Body of pancreas (tissue), 4 donors: ENCODE data around the gene TMEM168. TPM values are rescaled to one million over a fixed set of nuclear protein-coding genes. Genes with fewer than 3 reads are reported as not detected.

Source experiments
- ATAC-seq: fragments of 150-250 bp; one replicate; pipeline ENCODE4 v1.9.1; 2016
- DNase-seq, 4 donors: peaks; one replicate each; pipeline ENCODE4 v3.0.0-alpha.2; 2019
- H3K27ac ChIP-seq, 4 donors: fragments of 200-600 bp; sonication (generic); 1 replicate in 3 of 4; 2 replicates in 1 of 4; pipeline versions ENCODE4 v1.5.1 to v1.6.1; 2016 to 2019; ENCODE audit warnings: mild to moderate bottlenecking in 1 of 4, mixed read lengths in 1 of 4, moderate library complexity in 1 of 4
- H3K27me3 ChIP-seq, 2 donors: fragments of 200-600 bp; sonication (generic); one replicate each; pipeline ENCODE4 v1.6.0; 2016; ENCODE audit warnings: mild to moderate bottlenecking in 1 of 2
- H3K36me3 ChIP-seq, 2 donors: fragments of 200-600 bp; sonication (generic); replicated peaks in 1 of 2; 2 replicates each; pipeline ENCODE4 v1.5.1; 2016; ENCODE audit warnings: low read depth in 2 of 2; ENCODE audit not compliant: insufficient read depth in 1 of 2
- H3K4me1 ChIP-seq: fragments of 200-600 bp; sonication (generic); one replicate; pipeline ENCODE4 v1.6.0; 2016
- H3K4me3 ChIP-seq, 2 donors: fragments of 200-600 bp; sonication (generic); 1 replicate in 1 of 2; 2 replicates in 1 of 2; pipeline ENCODE4 v1.5.1; 2016 to 2019
- H3K9me3 ChIP-seq, 3 donors: fragments of 200-600 bp; sonication (generic); 1 replicate in 2 of 3; 2 replicates in 1 of 3; pipeline ENCODE4 v1.5.1; 2016
- CTCF ChIP-seq, 7 experiments: fragments of 450-650 bp in 4 of 7; fragments of 200-600 bp in 3 of 7; sonication (generic) in 3 of 7; IDR thresholded peaks; one replicate each; pipeline ENCODE4 v1.5.1; 2016 to 2019; ENCODE audit warnings: antibody characterized with exemption in 7 of 7
- POLR2A ChIP-seq, 3 donors: fragments of 450-650 bp; IDR thresholded peaks; one replicate each; pipeline ENCODE4 v1.6.1; 2016; ENCODE audit warnings: antibody characterized with exemption in 3 of 3, mild to moderate bottlenecking in 2 of 3
- WGBS, 2 donors: methylation state at CpG; one replicate each; pipeline ENCODE4 v1.1.5; 2017; 5-methylcytosine and 5-hydroxymethylcytosine counted together
- intact Hi-C: fragments of 100-400 bp; cut with DNase I; formaldehyde crosslinking; loops from one replicate; pipeline ENCODE4 v1.15.1; 2023
- total RNA-seq, 2 donors: library from RNA; depleted of rRNA; stranded (reverse); fragments of >200 nt; gene quantifications; one replicate each; pipeline ENCODE4 v1.1.0, GENCODE V29; 2016

Gene TMEM168
- total RNA-seq, 2 donors from 2014 or later: 13.7 to 15.8 TPM

DNA sequence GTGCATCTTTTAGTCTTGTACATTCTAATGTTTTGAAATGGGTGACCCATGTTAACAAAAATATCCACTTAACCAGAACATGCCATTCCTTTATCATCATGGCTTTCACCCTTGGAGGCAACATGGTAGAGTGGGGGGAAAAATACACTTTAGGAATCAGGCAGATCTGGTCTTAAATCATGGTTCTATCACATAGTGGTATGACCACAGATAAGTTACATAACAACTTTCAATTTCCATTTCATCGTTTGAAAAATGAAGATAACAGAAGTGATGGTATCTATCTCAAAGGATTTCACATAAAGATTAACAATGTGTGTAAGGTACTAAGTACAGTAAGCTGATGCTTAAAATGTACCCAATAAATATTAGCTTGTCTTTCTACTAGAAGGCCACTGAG is 19.0 kb downstream of the TMEM168 start:
- Histone ChIP-seq H3K27ac (no peak overlapping the region), H3K4me3 (no peak overlapping the region), H3K36me3 (peaks cover 0 to 7% of the 10 kb centered on the region in 2 donors), H3K9me3 (no peaks in the 10 kb centered on the region), H3K27me3 (no peaks in the 10 kb centered on the region), H3K4me1 (peaks cover 5% of the 10 kb centered on the region)
- ATAC-seq (no peak), DNase-seq (no peak)
- 33 to 39% methylated on average over 1 of the region's 1 CpG for WGBS, 2 donors
- no peak for TF ChIP-seq CTCF (IDR thresholded peaks at IDR 0.05)
- intact Hi-C loops: no loop called here

DNA sequence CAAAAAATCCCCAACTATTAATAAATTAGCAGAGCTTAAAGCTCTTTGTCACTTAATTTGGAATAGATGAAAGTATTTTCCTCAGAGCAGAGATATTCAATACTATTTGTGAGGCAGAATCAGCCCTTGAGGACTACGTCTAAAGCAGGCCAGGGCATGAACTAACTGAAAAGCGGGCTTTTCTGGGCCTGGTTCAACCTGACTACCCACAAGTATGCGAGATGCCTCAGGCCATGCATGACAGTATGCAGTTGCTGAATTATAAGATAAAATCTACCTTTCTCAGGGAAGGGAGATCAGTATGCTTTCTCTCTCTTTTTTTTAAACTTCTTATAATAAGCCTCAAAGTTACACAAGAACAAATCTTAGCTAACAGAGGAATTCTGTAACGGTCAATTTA is 20.1 kb downstream of the TMEM168 start:
- H3K9me3 ChIP-seq: no peaks in the 10 kb centered on the region
- intact Hi-C loops: no loop called here
- ATAC-seq (no peak), DNase-seq (no peak)
- H3K4me3 ChIP-seq: no peak overlapping the region
- WGBS, 2 donors: 92 to 94% methylated on average over 4 of the region's 4 CpGs
- TF ChIP-seq POLR2A (IDR thresholded peaks at IDR 0.05) (no peak), CTCF (IDR thresholded peaks at IDR 0.05) (no peak)
- H3K36me3 ChIP-seq: peaks cover 0 to 7% of the 10 kb centered on the region in 2 donors
- H3K4me1 ChIP-seq: peaks cover 5% of the 10 kb centered on the region
- H3K27ac ChIP-seq: no peak overlapping the region
- no peaks in the 10 kb centered on the region for H3K27me3 ChIP-seq

- DNase-seq: no peak
- 75 to 100% methylated on average over 1 of the region's 1 CpG for WGBS, 2 donors
- Histone ChIP-seq H3K27ac (no peak overlapping the region), H3K27me3 (no peaks in the 10 kb centered on the region), H3K9me3 (no peaks in the 10 kb centered on the region), H3K4me1 (no peaks in the 10 kb centered on the region), H3K4me3 (no peak overlapping the region), H3K36me3 (peaks cover 0 to 7% of the 10 kb centered on the region in 2 donors)
- intact Hi-C loops: no loop called here
- TF ChIP-seq POLR2A (IDR thresholded peaks at IDR 0.05): no peak
- TF ChIP-seq CTCF (IDR thresholded peaks at IDR 0.05): no peak
- no peak for ATAC-seq
Measured at GRCh38 chr7:112765105-112765504, 25.1 kb downstream of the TMEM168 start.

DNA sequence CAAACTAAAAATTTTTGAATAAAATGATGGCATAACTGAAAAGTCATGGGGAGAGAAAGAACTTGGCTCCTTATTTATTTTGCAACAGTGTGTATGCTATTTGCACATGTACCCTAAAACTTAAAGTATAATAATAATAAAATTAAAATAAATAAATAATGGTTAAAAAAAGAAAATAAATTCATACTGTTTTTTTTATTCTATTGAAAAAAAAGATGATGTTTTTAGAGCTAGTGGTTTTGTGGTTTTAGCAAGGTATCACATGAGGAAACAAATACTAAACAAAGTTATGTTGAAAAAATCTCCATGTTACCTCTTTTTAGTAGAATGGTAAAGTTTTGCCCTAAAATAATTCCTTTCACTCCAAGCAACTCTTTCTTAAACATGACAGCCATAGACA is 26.2 kb downstream of the TMEM168 start:
- DNase-seq (no peak), ATAC-seq (no peak)
- peaks cover 0 to 7% of the 10 kb centered on the region in 2 donors for H3K36me3 ChIP-seq
- no peaks in the 10 kb centered on the region for H3K9me3 ChIP-seq
- H3K27me3 ChIP-seq: no peaks in the 10 kb centered on the region
- intact Hi-C loops: no loop called here
- H3K4me1 ChIP-seq: no peaks in the 10 kb centered on the region
- TF ChIP-seq POLR2A (IDR thresholded peaks at IDR 0.05) (no peak), CTCF (IDR thresholded peaks at IDR 0.05) (no peak)
- no peak overlapping the region for H3K27ac ChIP-seq
- no peak overlapping the region for H3K4me3 ChIP-seq

GRCh38 chr7:112763298-112763697 is 26.9 kb downstream of the TMEM168 start:
- DNase-seq (no peak), ATAC-seq (no peak)
- no peaks in the 10 kb centered on the region for H3K9me3 ChIP-seq
- peaks cover 0 to 7% of the 10 kb centered on the region in 2 donors for H3K36me3 ChIP-seq
- no peaks in the 10 kb centered on the region for H3K4me1 ChIP-seq
- H3K27me3 ChIP-seq: no peaks in the 10 kb centered on the region
- no peak overlapping the region for H3K27ac ChIP-seq
- intact Hi-C loops: no loop called here
- TF ChIP-seq CTCF (IDR thresholded peaks at IDR 0.05) (no peak), POLR2A (IDR thresholded peaks at IDR 0.05) (no peak)
- no peak overlapping the region for H3K4me3 ChIP-seq
- WGBS, 2 donors: 91 to 92% methylated on average over 3 of the region's 3 CpGs
